Keratinocyte (primary cell): ENCODE measurements around the gene SVOPL. TPM values are rescaled to one million over a fixed set of nuclear protein-coding genes. Genes with fewer than 3 reads are reported as not detected.

Experiments used
- DNase-seq: peaks from one replicate; pipeline ENCODE4 v3.0.0-alpha.2; 2011; ENCODE audit warnings: low read depth, missing footprints, low spot score
- FAIRE-seq: peaks from 2 replicates; lab custom pipeline; 2011; peaks lifted over from hg19 to GRCh38; lab: Jason Lieb, UNC
- H2AFZ ChIP-seq: 2 replicates; pipeline ENCODE4 v1.6.0; 2012; ENCODE audit warnings: low read length, control low read depth, inconsistent platforms; ENCODE audit not compliant: control insufficient read depth
- H3K27ac ChIP-seq: 2 replicates; pipeline ENCODE4 v1.5.1; 2011; ENCODE audit warnings: low read length; ENCODE audit not compliant: control insufficient read depth, insufficient read depth
- H3K27me3 ChIP-seq: 3 replicates; pipeline ENCODE4 v1.6.0; 2011; ENCODE audit warnings: low read length; ENCODE audit not compliant: control insufficient read depth, insufficient read depth; ENCODE audit errors: extremely low read depth
- H3K36me3 ChIP-seq, 2 experiments: 2 replicates in 1 of 2; 3 replicates in 1 of 2; pipeline ENCODE4 v1.5.1; 2011; ENCODE audit warnings: low read length in 2 of 2, mild to moderate bottlenecking in 1 of 2; ENCODE audit not compliant: control insufficient read depth in 2 of 2, insufficient read depth in 2 of 2; ENCODE audit errors: extremely low read depth in 1 of 2
- H3K4me1 ChIP-seq: 3 replicates; pipeline ENCODE4 v1.5.1; 2011; ENCODE audit warnings: low read length; ENCODE audit not compliant: control insufficient read depth, insufficient read depth; ENCODE audit errors: extremely low read depth
- H3K4me2 ChIP-seq: 3 replicates; pipeline ENCODE4 v1.6.0; 2011; ENCODE audit warnings: low read depth, low read length; ENCODE audit not compliant: control insufficient read depth, insufficient read depth; ENCODE audit errors: extremely low read depth
- H3K4me3 ChIP-seq, 3 experiments: fragments of 200-600 bp in 1 of 3; sonication (generic) in 1 of 3; 2 replicates in 2 of 3; 3 replicates in 1 of 3; pipeline ENCODE4 v1.5.1; 2011 to 2016; ENCODE audit warnings: low read length in 3 of 3, mild to moderate bottlenecking in 3 of 3, control low read depth in 2 of 3, inconsistent platforms in 1 of 3, low read depth in 1 of 3, mixed read lengths in 1 of 3, mixed run types in 1 of 3, moderate library complexity in 1 of 3; ENCODE audit not compliant: control insufficient read depth in 2 of 3, insufficient read depth in 2 of 3; ENCODE audit errors: extremely low read depth in 1 of 3
- H3K79me2 ChIP-seq: 2 replicates; pipeline ENCODE4 v1.6.0; 2012; ENCODE audit warnings: low read length; ENCODE audit not compliant: control insufficient read depth, insufficient read depth
- H3K9ac ChIP-seq: 3 replicates; pipeline ENCODE4 v1.6.0; 2011; ENCODE audit warnings: low read length; ENCODE audit not compliant: control insufficient read depth, insufficient read depth; ENCODE audit errors: extremely low read depth
- H3K9me1 ChIP-seq: 3 replicates; pipeline ENCODE4 v1.6.0; 2011; ENCODE audit warnings: low read length; ENCODE audit not compliant: control insufficient read depth, insufficient read depth; ENCODE audit errors: extremely low read depth
- H3K9me3 ChIP-seq: 2 replicates; pipeline ENCODE4 v1.5.1; 2012; ENCODE audit warnings: low read depth, low read length; ENCODE audit not compliant: control insufficient read depth
- H4K20me1 ChIP-seq: 3 replicates; pipeline ENCODE4 v1.6.0; 2011; ENCODE audit warnings: low read length; ENCODE audit not compliant: control insufficient read depth, insufficient read depth; ENCODE audit errors: extremely low read depth
- EZH2 ChIP-seq: IDR thresholded peaks from one replicate; pipeline ENCODE4 v1.6.1; 2012; ENCODE audit warnings: inconsistent platforms, mild to moderate bottlenecking, low read length, moderate library complexity
- dilution Hi-C: fragments of 300-500 bp; cut with MboI; formaldehyde crosslinking; loops from one replicate; pipeline ENCODE4 v1.7.0; 2020; ENCODE audit warnings: low sequenced_read_pairs; ENCODE audit not compliant: extremely low pct_ligation_motif_present
- polyA plus RNA-seq, 5 experiments: library from polyadenylated mRNA; depleted of rRNA in 3 of 5; stranded (reverse) in 3 of 5; stranded (forward) in 1 of 5; unstranded in 1 of 5; fragments of >200 nt; gene quantifications; 1 replicate in 1 of 5; 2 replicates in 3 of 5; 3 replicates in 1 of 5; pipeline versions ENCODE4 v1.2.1 to v1.2.3, GENCODE V29; 2011 to 2012; ENCODE audit warnings: missing spikeins in 2 of 5, low read depth in 1 of 5, low replicate concordance in 1 of 5
- TF ChIP-seq, protein P1 (sequence below), 3 experiments: IDR thresholded peaks in 1 of 3; conservative IDR thresholded peaks in 1 of 3; optimal IDR thresholded peaks in 1 of 3; 2 replicates in 2 of 3; 3 replicates in 1 of 3; pipeline versions ENCODE3 to v1.5.1; 2011; ENCODE audit warnings: low read length in 3 of 3, mild to moderate bottlenecking in 3 of 3, moderate library complexity in 2 of 3, control low read depth in 1 of 3, inconsistent platforms in 1 of 3; ENCODE audit not compliant: insufficient read depth in 2 of 3; ENCODE audit errors: extremely low read depth in 1 of 3

Gene SVOPL
- polyA plus RNA-seq, 1 donor (not counting 4 experiments of a cell fraction or from before 2014, with no cell fraction given) = not detected

- H3K9me3 ChIP-seq = peaks cover 6% of the 10 kb centered on the region
- DNase-seq = no peak
- no peak overlapping the region for H3K4me2 ChIP-seq
- no peak overlapping the region for H3K27ac ChIP-seq
- no peak overlapping the region for H3K4me3 ChIP-seq
- H4K20me1 ChIP-seq = no peaks in the 10 kb centered on the region
- H2AFZ ChIP-seq = no peak overlapping the region
- no peaks in the 10 kb centered on the region for H3K4me1 ChIP-seq
- dilution Hi-C loops = no loop called here
- FAIRE-seq = no peak
- no peaks in the 10 kb centered on the region for H3K9me1 ChIP-seq
- TF ChIP-seq, protein P1, sequence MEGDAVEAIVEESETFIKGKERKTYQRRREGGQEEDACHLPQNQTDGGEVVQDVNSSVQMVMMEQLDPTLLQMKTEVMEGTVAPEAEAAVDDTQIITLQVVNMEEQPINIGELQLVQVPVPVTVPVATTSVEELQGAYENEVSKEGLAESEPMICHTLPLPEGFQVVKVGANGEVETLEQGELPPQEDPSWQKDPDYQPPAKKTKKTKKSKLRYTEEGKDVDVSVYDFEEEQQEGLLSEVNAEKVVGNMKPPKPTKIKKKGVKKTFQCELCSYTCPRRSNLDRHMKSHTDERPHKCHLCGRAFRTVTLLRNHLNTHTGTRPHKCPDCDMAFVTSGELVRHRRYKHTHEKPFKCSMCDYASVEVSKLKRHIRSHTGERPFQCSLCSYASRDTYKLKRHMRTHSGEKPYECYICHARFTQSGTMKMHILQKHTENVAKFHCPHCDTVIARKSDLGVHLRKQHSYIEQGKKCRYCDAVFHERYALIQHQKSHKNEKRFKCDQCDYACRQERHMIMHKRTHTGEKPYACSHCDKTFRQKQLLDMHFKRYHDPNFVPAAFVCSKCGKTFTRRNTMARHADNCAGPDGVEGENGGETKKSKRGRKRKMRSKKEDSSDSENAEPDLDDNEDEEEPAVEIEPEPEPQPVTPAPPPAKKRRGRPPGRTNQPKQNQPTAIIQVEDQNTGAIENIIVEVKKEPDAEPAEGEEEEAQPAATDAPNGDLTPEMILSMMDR (optimal IDR thresholded peaks at IDR 0.05 in 1 of 3, IDR thresholded peaks at IDR 0.05 in 1 of 3, conservative IDR thresholded peaks at IDR 0.05 in 1 of 3; ENCODE audit: extremely low read depth in 1 of 3, insufficient read depth in 2 of 3, low read length in 3 of 3) = no peak
- no peak for TF ChIP-seq EZH2
- H3K79me2 ChIP-seq = no peaks in the 10 kb centered on the region
- H3K36me3 ChIP-seq = peaks cover 3 to 4% of the 10 kb centered on the region in 2 experiments
- H3K9ac ChIP-seq = no peak overlapping the region
- H3K27me3 ChIP-seq = no peaks in the 10 kb centered on the region
Measured at GRCh38 chr7:138568655-138569054, 132.5 kb downstream of the SVOPL start.

GRCh38 chr7:138565451-138566114 is 135.6 kb downstream of the SVOPL start:
- H4K20me1 ChIP-seq = no peaks in the 10 kb centered on the region
- H3K9me3 ChIP-seq = peaks cover 6% of the 10 kb centered on the region
- no peak for TF ChIP-seq EZH2
- TF ChIP-seq, protein P1 (optimal IDR thresholded peaks at IDR 0.05 in 1 of 3, IDR thresholded peaks at IDR 0.05 in 1 of 3, conservative IDR thresholded peaks at IDR 0.05 in 1 of 3; ENCODE audit: extremely low read depth in 1 of 3, insufficient read depth in 2 of 3, low read length in 3 of 3) = no peak
- no peaks in the 10 kb centered on the region for H3K27me3 ChIP-seq
- no peak overlapping the region for H3K27ac ChIP-seq
- H2AFZ ChIP-seq = no peak overlapping the region
- H3K4me3 ChIP-seq = no peak overlapping the region
- DNase-seq = no peak
- H3K36me3 ChIP-seq = peaks cover 2 to 3% of the 10 kb centered on the region in 2 experiments
- dilution Hi-C loops = no loop called here
- H3K9me1 ChIP-seq = no peaks in the 10 kb centered on the region
- no peaks in the 10 kb centered on the region for H3K4me1 ChIP-seq
- no peak overlapping the region for H3K4me2 ChIP-seq
- FAIRE-seq = no peak
- H3K79me2 ChIP-seq = no peaks in the 10 kb centered on the region
- H3K9ac ChIP-seq = no peak overlapping the region
